WERI-Rb-1 (cell line): ENCODE measurements around the gene VANGL1.

Experiments
- DNase-seq: peaks from one replicate; pipeline ENCODE4 v3.0.0-alpha.2; 2020
- H3K27ac ChIP-seq: fragments of 250-450 bp; sonication (Bioruptor Pico); 2 replicates; pipeline ENCODE4 v1.5.1; 2020; ENCODE audit warnings: mild to moderate bottlenecking, moderate library complexity
- H3K27me3 ChIP-seq: fragments of 250-450 bp; sonication (Bioruptor Pico); 2 replicates; pipeline ENCODE4 v1.5.1; 2021; ENCODE audit warnings: mild to moderate bottlenecking, low read depth, moderate library complexity; ENCODE audit not compliant: insufficient read depth, severe bottlenecking
- H3K36me3 ChIP-seq: fragments of 250-450 bp; sonication (Bioruptor Pico); 2 replicates; pipeline ENCODE4 v1.5.1; 2020; ENCODE audit warnings: mild to moderate bottlenecking, moderate library complexity
- H3K4me3 ChIP-seq: 2 replicates; pipeline ENCODE4 v1.5.1; 2011; ENCODE audit warnings: low read depth, mild to moderate bottlenecking, control low read depth, low read length
- H3K9me3 ChIP-seq: fragments of 250-450 bp; sonication (Bioruptor Pico); 2 replicates; pipeline ENCODE4 v1.5.1; 2021; ENCODE audit warnings: mild to moderate bottlenecking, moderate library complexity; ENCODE audit not compliant: severe bottlenecking
- CTCF ChIP-seq: IDR thresholded peaks from 2 replicates; pipeline ENCODE4 v1.5.1; 2011; ENCODE audit warnings: low read depth, mild to moderate bottlenecking, control low read depth, inconsistent platforms, low read length

VANGL1 gene

GRCh38 chr1:115647507-115647906 lies 5.7 kb downstream of the VANGL1 start:
- no peak overlapping the region for H3K4me3 ChIP-seq
- H3K27ac ChIP-seq: no peak overlapping the region
- H3K9me3 ChIP-seq: no peaks in the 10 kb centered on the region
- H3K27me3 ChIP-seq: no peaks in the 10 kb centered on the region
- H3K36me3 ChIP-seq: no peaks in the 10 kb centered on the region
- no peak for DNase-seq
- no peak for TF ChIP-seq CTCF

- H3K27ac ChIP-seq: no peak overlapping the region
- TF ChIP-seq CTCF: no peak
- H3K36me3 ChIP-seq: no peaks in the 10 kb centered on the region
- no peaks in the 10 kb centered on the region for H3K9me3 ChIP-seq
- no peaks in the 10 kb centered on the region for H3K27me3 ChIP-seq
- H3K4me3 ChIP-seq: no peak overlapping the region
- no peak for DNase-seq
Measured at GRCh38 chr1:115647919-115648650, 6.3 kb downstream of the VANGL1 start.

GRCh38 chr1:115648717-115649691 lies 7.2 kb downstream of the VANGL1 start:
- Histone ChIP-seq H3K27ac (no peak overlapping the region), H3K4me3 (no peak overlapping the region), H3K27me3 (no peaks in the 10 kb centered on the region), H3K9me3 (no peaks in the 10 kb centered on the region), H3K36me3 (no peaks in the 10 kb centered on the region)
- no peak for TF ChIP-seq CTCF
- DNase-seq: no peak

GRCh38 chr1:115649964-115650363 lies 8.2 kb downstream of the VANGL1 start:
- Histone ChIP-seq H3K27me3 (no peaks in the 10 kb centered on the region), H3K9me3 (no peaks in the 10 kb centered on the region), H3K36me3 (no peaks in the 10 kb centered on the region), H3K27ac (no peak overlapping the region), H3K4me3 (no peak overlapping the region)
- no peak for DNase-seq
- no peak for TF ChIP-seq CTCF

- H3K27ac ChIP-seq: no peak overlapping the region
- no peaks in the 10 kb centered on the region for H3K27me3 ChIP-seq
- no peak for TF ChIP-seq CTCF
- H3K4me3 ChIP-seq: no peak overlapping the region
- no peak for DNase-seq
- no peaks in the 10 kb centered on the region for H3K9me3 ChIP-seq
- H3K36me3 ChIP-seq: no peaks in the 10 kb centered on the region
Measured at GRCh38 chr1:115650961-115651360, 9.2 kb downstream of the VANGL1 start.
